Measurements from ENCODE around the gene CIITA.

CIITA gene

DNA sequence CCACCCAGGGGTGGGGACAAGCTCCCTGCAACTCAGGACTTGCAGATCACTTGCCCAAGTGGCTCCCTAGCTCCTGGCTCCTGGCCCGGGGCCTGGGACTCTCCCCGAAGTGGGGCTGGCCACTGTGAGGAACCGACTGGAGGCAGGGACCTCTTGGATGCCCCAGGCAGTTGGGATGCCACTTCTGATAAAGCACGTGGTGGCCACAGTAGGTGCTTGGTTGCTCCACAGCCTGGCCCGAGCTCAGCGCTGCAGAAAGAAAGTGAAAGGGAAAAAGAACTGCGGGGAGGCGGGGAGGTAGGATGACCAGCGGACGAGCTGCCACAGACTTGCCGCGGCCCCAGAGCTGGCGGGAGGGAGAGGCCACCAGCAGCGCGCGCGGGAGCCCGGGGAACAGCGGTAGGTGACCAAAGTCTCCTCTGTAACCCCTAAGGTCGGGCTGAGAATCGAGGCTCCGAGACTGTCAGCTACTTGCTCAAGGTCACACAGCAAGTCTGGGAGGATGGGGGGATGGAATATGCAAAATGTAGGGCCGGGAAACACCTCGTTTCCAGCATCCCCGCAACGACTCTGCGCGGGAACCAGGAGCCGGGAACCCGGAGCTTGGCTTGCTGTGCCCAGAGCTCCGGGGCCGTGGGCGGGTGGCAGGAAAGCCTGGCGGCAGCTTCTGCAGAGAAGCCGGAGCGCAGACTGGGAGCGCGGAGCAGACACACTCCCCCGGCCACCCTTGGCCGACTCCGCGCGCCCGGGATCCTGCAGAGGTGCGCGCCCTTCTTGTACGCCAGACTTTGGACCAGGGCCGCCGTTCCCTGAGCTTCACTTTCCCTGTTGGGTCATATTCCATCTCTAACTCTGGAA is 1.9 kb downstream of the CIITA start:
- in situ Hi-C loops (cut with HindIII; ENCODE audit: low sequenced_read_pairs), result no loop called here

DNA sequence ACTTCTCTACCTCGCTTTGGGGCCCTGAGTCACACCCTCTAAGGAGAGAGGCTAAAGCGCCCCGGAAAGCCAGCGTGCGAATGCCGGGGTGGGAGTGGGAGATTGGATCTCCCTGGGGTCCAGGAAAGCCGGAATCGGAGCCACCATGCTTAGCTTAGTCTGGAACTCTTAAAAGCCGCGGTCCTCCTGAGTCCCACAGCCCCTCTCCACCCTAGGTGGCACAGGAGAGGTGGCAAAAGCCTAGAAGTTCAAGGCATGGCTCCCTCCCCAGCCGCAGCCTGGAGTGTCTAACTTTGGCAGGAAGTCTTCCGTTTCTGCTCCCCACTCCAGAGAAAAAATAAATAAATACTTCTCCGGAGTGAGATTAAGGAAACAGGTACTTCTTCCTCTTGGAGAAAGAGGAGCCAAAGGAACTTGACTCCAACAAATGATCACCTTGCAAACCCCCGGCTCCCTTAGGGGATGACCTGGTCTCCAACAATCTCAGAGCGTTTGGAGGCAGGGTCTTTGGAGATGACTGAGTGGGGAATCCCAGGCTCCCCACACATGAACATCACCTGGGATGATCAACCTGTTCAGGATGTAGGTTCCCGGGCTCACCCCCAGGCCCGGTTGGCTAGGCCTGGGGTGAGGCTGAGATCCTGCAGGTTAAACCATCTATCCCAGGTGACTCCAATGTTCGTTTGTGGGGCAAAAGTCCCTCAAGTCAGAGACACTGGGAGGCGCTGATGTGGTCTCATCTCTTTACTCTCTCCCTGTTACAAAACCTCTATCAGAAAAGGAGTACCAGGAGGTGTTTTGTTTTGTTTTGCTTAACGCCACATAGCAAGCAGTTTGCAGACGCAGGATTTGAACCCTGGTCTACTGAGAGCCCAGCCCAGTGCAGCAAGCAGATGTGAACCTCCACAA is 2.9 kb downstream of the CIITA start:
- in situ Hi-C loops (cut with HindIII; ENCODE audit: low sequenced_read_pairs), result no loop called here

DNA sequence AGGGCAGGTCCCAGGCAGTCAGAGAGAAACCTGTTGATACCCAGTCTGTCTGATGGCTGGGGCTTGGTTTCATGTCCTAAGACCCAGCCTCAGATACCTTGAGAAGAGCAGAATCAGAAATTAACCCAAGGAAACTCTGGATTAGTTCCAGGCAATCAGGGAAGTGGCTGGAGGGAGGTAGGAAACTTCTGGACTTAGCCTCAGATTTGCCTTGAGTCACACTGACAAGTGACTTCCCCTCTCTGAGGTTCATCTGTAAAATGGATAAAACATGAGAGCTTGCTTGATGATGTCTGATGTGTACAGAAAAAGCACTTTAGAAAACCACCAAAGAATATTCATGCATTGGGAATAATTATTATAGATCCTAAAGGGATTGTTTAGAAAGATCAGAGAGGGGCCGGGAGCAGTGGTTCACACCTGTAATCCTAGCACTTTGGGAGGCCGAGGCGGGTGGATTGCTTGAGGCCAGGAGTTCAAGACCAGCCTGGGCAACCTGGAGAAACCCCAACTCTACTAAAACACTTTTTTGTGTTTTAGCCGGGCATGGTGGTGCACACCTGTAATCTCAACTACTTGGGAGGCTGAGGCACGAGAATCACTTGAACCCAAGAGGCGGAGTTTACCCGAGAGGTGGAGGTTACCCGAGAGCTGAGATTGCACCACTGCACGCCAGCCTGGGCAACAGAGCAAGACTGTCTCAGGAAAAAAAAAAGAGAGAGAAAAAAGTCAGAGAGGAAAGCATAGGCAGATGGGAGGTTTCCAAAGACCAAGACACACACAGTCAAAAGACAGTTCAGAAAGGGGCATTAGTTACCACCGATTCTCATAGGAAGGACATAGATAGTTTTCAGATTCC is 3.8 kb downstream of the CIITA start:
- in situ Hi-C loops (cut with HindIII; ENCODE audit: low sequenced_read_pairs), result no loop called here

DNA sequence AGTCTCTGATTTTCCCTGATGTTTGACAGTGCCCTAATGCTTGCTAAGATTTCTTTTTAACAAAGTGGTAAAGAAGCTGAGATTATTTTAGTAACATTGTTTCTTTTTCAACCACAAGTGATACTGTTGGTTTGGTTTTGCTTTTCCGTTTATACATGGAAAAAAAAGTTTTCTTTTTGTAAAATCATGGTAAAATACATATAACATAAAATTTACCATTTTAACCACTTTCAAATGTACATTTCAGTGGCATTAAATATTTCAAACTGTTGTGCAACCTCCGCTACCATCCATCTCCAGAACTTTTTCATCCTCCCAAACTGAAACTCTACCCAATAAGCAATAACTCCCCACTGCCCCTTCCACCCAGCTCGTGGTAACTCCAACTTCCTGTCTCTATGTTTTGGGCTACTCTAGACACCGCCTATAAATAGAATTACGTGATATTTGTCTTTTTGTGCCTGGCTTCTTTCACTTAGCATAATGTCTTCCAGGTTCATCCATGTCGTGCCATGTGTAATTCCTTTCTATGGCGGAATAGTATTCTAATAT is 4.6 kb downstream of the CIITA start:
- in situ Hi-C loops (cut with HindIII; ENCODE audit: low sequenced_read_pairs), result no loop called here

DNA sequence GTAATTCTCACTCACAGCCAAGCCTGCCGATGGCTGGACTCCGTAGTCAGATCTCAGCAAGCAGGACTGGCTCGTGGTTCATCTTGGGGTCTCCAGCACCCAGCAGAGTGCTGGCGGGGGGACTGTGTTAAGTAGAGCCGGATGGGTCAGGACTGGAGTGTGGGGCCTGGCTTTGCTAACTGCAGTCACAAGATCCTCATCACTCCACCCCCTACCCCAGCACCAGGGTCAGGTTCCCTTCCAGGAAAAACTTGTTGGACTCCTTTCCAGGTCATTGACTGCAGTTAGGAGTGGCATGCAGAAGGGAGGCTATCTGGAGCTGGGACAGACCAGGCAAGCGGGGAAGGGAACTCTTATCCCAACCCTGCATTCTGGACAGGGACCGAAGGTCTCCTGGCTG is 6.0 kb downstream of the CIITA start:
- in situ Hi-C loops (cut with HindIII; ENCODE audit: low sequenced_read_pairs), result no loop called here

DNA sequence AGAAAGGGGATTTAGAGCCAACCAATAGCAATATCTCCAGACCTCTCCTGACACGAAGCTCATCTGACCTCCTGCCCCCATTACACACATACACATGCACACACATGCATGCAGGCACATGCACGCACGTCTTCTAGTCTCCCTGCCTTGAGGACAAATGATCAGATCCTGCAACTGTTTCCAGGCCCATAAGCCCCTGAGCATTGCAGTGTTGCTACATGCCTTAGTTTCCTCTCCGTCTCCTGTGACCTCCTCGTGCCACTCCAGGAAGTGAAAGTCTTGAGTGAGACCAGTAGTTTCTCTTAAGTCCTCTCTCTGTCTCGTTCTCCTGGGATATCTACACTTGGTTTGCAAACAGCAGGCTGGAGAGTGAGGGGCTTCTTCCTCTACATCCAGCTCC is 8.2 kb downstream of the CIITA start:
- in situ Hi-C loops (cut with HindIII; ENCODE audit: low sequenced_read_pairs), result no loop called here

DNA sequence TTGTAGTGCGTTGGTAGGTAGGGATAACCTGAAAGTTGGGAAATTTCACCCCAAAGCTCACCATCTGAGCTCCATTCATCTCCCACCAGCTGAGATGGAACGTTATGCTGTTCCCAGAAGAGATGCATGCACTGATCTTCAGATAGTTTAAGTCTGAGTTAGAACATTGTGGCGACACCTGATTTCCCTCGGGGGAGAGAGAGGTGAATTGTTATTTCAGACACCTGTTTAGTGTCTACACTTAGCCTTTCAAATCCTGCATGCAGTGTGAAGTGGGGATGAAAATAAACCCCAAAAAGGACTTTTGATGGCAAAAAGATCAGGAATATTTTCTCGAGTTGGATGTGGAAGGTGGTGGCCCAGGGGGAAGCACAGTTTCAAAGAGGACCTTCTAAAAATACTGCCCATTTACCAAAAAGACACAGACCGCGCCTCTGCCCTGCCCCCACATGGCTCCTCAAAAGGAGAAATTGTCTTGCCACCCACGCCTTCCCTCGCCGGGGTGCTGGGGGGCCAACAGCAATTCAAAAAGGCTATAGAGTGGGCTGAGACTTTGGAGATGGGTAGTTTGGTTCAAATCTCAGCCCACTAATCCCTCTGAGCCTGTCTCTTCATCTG is 11.4 kb downstream of the CIITA start:
- in situ Hi-C loops (cut with HindIII; ENCODE audit: low sequenced_read_pairs), result no loop called here

DNA sequence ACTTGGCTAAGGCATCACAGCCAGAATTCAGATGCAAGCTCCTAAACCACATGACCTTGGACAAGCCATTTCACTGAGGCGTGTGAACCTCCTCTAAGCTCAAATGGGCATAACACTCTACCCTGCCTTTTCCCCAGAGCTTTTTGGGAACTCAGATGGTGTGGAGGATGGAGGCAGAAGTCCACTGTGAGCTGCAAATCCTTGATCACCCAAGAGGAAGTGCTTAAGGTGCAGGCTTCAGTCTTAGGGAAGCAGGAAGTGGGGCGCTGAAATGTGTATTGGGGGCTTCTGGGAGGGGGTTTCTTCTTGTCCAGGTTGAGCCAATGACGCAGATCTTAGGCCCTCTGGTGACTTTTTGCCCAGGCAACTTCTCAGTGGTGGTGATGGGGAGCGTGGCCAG is 12.9 kb downstream of the CIITA start:
- in situ Hi-C loops (cut with HindIII; ENCODE audit: low sequenced_read_pairs), result no loop called here

DNA sequence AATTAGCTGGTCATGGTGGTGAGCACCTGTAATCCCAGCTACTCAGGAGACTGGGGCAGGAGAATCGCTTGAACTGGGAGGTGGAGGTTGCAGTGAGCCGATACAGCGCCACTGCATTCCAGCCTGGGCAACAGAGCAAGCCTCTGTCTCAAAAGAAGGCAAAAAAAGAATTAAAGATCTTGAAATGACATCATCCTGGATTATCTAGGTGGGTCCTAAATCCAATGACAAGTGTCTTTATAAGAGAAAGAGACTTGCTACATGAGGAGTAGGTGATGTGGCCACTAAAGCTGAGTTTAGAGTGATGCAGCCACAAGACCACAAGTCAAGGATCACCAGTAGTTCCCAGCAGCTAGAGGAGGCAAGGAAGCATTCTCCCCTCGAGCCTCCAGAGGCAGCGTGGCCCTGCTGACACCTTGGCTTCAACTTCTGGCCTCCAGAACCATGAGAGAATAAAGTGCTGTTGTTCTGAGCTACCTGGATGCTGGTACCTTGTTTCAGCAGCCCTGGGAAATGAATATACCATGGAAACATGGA is 15.8 kb downstream of the CIITA start:
- in situ Hi-C loops (cut with HindIII; ENCODE audit: low sequenced_read_pairs), result no loop called here

DNA sequence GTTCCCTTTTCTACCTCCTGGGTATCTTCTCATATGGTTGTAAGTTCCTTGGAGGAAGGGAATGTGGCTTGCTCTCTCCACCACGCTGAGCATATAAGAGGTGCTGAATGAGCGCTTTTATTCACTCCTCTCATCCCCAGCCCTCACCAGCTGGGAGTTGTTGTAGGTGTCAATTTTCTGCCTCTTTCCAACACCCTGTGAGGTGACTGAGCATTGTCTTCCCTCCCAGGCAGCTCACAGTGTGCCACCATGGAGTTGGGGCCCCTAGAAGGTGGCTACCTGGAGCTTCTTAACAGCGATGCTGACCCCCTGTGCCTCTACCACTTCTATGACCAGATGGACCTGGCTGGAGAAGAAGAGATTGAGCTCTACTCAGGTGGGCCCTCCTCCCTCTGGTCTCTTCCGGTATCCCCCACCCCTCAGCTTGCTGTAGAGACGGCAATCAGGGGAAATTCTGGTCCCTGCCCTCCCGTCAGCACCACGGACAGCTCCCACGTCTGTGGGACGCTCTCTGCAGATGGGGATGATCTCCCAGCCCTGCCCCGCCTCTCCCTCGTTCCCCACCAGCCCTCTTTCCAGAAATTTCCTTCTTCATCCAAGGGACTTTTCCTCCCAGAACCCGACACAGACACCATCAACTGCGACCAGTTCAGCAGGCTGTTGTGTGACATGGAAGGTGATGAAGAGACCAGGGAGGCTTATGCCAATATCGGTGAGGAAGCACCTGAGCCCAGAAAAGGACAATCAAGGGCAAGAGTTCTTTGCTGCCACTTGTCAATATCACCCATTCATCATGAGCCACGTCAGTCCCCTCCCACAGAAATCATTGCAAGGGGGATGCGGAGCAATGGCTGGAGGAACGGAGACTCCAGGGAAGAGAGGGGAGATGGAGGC is 18.3 kb downstream of the CIITA start:
- in situ Hi-C loops (cut with HindIII; ENCODE audit: low sequenced_read_pairs), result no loop called here

DNA sequence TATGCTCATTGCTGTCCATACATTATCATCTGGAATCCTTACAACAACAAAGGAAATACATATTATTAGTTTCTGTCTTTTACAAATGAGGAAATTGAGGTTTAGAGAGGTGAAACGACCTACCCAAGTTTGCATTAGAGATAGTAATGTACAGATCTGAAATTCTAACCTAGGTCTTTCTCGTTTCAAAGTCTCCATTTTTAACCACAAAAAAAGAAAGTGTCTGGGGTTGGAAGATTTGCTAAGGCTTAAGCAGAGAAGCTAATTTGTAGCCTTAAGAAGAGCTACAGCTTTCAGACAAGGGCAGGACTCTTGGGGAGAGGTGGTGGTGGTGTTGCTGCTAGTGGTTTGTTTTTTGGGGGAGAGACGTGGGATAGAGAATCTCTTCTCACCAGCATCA is 19.2 kb downstream of the CIITA start:
- in situ Hi-C loops (cut with HindIII; ENCODE audit: low sequenced_read_pairs), result no loop called here

DNA sequence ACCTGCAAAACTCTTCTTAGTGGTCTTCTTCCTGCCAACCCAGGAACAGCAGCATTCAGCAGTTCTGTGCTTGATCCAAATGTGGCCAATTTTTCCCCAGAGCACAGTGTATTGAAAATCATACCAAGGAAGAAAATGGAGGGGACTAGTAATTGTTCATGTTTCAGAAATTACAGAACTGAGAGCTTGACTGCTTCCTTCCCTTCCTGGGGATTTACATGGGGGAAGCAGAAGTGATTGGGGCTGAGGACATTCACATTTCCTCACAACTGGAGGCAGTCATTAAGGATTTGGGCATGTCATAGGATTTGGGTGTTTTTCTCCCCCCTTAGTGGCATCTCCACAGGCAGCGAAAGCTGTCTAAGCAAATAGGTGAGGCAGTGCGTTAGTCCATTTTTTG is 19.7 kb downstream of the CIITA start:
- in situ Hi-C loops (cut with HindIII; ENCODE audit: low sequenced_read_pairs), result no loop called here

DNA sequence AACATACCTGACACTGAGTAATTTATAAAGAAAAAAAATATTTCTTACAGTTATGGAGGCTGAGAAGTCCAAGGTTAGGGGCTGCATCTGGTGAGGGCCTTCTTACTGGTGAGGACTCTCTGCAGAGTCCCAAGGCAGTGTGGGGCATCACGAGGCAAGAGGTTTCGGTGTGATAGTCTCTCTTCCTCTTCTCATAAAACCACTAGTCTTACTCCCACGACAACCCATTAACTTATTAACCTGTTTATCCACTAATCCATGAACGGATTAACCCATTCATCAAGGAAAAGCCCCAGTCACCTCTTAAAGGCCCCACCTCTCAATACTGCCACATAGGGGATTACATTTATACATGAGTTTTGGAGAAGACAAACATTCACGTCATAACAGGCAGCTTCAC is 20.1 kb downstream of the CIITA start:
- in situ Hi-C loops (cut with HindIII; ENCODE audit: low sequenced_read_pairs), result no loop called here

DNA sequence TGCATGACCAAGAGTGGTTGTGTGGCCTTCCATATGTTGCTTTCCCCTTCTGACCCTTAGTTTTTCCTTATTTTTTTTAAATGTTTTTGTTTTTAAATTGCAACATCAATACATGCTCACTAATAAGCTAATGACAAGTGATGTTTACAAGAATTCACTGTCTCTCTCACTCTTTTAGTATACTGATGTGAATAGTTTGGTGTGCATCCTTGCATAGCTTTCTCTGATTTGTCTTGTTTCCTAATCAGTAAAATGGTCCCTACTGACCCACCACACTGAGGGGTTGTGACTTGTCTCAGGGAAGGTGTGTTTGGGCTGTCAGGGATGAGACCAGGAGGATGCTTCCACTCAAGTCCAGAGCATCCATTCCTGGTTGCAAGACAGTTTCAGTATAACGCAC is 26.0 kb downstream of the CIITA start:
- in situ Hi-C loops (cut with HindIII; ENCODE audit: low sequenced_read_pairs), result loop anchor here (10.0 kb wide), 1 partner anchor 158 kb away; the partner anchor contains the start of gene NUBP1

DNA sequence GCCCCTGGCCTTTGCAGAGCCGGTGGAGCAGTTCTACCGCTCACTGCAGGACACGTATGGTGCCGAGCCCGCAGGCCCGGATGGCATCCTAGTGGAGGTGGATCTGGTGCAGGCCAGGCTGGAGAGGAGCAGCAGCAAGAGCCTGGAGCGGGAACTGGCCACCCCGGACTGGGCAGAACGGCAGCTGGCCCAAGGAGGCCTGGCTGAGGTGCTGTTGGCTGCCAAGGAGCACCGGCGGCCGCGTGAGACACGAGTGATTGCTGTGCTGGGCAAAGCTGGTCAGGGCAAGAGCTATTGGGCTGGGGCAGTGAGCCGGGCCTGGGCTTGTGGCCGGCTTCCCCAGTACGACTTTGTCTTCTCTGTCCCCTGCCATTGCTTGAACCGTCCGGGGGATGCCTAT is 29.5 kb downstream of the CIITA start:
- in situ Hi-C loops (cut with HindIII; ENCODE audit: low sequenced_read_pairs), result loop anchor here (10.0 kb wide), 1 partner anchor 162 kb away; the partner anchor contains the start of gene NUBP1

DNA sequence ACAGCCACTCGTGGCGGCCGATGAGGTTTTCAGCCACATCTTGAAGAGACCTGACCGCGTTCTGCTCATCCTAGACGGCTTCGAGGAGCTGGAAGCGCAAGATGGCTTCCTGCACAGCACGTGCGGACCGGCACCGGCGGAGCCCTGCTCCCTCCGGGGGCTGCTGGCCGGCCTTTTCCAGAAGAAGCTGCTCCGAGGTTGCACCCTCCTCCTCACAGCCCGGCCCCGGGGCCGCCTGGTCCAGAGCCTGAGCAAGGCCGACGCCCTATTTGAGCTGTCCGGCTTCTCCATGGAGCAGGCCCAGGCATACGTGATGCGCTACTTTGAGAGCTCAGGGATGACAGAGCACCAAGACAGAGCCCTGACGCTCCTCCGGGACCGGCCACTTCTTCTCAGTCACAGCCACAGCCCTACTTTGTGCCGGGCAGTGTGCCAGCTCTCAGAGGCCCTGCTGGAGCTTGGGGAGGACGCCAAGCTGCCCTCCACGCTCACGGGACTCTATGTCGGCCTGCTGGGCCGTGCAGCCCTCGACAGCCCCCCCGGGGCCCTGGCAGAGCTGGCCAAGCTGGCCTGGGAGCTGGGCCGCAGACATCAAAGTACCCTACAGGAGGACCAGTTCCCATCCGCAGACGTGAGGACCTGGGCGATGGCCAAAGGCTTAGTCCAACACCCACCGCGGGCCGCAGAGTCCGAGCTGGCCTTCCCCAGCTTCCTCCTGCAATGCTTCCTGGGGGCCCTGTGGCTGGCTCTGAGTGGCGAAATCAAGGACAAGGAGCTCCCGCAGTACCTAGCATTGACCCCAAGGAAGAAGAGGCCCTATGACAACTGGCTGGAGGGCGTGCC is 30.1 kb downstream of the CIITA start:
- in situ Hi-C loops (cut with HindIII; ENCODE audit: low sequenced_read_pairs), result loop anchor here (10.0 kb wide), 1 partner anchor 162 kb away; the partner anchor contains the start of gene NUBP1

DNA sequence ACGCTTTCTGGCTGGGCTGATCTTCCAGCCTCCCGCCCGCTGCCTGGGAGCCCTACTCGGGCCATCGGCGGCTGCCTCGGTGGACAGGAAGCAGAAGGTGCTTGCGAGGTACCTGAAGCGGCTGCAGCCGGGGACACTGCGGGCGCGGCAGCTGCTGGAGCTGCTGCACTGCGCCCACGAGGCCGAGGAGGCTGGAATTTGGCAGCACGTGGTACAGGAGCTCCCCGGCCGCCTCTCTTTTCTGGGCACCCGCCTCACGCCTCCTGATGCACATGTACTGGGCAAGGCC is 30.7 kb downstream of the CIITA start:
- in situ Hi-C loops (cut with HindIII; ENCODE audit: low sequenced_read_pairs), result loop anchor here (10.0 kb wide), 1 partner anchor 163 kb away; the partner anchor contains the start of gene NUBP1

DNA sequence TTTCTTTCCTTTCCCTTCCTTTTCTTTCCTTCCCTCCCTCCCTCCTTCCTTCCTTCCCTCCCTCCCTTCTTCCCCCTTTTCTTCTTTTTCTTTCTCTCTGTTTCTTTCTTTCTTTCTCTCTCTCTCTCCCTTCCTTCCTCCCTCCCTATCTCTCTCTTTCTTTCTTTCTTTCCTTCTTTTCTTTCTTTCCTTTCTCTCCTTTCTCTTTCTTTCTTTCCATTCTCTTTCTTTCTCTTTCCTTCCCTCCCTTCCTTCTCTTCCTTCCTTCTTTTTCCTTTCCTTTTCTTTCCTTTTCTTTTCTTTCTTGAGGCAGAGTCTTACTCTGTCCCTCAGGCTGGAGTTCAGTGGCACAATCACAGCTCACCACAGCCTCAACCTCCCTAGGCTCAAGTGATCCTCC is 34.3 kb downstream of the CIITA start:
- in situ Hi-C loops (cut with HindIII; ENCODE audit: low sequenced_read_pairs), result no loop called here
